Amniotic stem cell (primary cell): ENCODE measurements around the gene PAH.

Experiments used
- DNase-seq: peaks from one replicate; lab custom pipeline; 2025; lab: John Stamatoyannopoulos, UW

PAH gene

DNA sequence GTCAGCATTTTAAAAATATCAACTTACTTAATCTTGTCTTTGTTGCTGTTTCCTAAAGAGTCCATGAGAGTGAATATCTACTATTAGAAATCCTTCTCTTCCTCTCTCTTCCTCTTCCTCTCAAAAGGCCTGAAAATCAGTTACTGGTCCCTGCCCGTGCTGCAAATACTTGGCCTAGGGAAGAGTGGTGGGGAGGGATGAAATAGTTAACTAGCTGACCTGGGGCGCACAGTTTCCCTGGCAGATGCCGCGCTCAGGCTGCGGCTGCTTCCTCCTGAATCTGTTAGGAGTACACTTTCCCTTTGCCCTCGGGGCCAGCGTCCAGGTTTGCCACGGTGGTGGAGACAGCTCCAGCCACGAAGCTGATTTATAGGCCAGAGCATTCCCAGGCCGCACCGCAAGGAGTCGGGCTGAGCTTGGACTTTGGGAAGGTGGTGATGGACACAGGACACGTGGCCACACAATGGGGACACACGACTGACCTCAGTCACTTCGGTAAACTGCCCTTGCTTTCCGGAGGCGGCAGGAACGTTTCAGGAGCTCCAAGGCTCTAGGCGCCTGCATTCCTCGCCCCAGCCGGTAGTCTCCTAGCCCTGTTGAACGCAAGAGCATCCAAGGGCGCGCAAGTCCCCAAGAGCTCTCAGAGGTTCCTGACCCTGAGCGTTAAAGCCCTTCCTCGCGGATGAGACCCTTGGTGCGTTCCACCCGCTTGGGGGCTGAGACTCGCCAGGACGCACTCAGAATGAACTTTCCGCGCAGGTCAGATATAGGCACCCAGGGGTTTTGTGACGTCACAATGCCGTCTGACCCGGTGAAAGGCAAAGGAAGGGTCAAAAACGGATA, 33.3 kb upstream of the PAH start:
- no peak for DNase-seq

DNA sequence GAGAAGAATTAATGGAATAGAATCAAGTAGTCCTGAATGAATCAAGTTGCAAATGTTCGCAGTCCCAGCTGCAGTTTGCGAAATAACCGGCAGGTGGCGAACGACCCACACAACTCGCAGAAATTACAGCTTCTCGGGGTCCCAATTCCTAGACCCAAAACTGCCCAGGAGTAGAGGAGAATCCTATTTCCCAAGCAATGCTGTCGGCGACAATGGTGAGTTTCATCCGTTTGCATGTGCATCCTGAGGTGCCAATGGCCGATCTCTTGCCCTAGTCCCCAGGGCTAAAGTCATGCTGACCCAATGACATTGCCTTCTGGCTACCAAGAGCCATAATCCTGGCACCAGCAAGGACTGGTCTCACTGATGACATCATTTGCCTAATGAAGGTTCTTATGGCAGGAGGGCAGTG, 31.9 kb upstream of the PAH start:
- DNase-seq = no peak

DNA sequence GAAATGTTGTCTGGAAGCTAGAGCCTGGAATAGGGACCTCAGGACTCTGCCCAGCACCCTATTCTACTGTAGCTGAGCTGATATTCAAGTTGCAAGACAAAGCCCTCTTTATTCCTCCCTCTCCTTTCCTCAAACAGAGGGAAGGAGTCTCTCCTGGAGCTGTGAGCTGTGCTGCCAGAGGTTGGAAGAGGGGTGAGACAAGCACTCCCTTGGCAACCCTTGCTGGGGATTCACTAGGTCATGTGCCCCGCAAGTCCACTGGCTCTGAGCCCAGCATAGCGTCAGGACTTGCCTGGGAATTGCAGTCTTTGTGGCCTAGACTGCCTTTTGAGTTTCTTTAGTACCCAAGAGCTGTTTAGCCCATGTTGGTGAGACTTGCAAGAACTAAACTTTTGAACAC, 29.0 kb upstream of the PAH start:
- no peak for DNase-seq

DNA sequence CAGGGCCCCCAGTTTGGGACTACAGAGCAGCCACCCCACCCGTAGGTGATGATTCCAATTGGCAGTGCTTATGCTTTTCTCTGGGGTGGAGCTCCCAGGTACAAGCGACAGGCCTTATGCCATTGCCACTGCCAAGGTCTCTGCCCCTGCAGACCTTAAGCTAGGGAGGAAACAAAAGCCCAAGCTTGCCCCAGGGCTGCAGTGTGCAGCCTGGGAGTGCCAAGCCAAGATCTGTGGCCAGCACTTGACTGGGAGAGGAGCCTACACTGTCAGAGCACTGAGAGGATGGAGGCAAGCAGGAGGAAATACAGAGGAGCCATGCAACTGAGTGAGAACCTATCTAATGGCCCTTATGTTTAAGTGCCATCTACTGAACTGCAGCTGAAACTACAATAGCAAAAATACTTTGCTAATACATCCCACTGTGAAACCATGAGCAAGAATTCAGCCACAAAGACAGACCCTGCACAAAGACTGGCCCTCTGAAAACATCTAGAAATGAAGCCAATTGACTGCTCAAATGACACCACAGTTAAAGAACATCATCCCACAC, 22.7 kb upstream of the PAH start:
- no peak for DNase-seq

DNA sequence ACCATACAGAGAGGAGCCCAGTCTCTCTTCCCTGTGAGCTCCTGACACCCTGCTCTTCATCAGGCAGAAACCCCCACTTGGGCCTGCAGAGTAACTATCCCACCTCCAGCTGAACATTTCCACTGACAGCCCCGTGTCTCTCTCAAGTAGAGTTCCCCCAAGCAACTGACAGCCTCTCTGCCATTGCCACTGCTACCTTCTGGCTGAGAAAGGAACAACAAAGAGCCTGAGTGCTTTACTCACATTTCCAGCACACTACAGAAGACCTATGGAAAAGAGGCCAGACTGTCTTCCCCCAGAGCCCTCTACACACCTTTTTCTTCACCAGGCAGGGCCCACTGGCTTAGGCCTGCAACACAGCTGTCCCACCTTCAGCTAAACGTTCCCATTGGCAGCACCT, 22.0 kb upstream of the PAH start:
- no peak for DNase-seq

DNA sequence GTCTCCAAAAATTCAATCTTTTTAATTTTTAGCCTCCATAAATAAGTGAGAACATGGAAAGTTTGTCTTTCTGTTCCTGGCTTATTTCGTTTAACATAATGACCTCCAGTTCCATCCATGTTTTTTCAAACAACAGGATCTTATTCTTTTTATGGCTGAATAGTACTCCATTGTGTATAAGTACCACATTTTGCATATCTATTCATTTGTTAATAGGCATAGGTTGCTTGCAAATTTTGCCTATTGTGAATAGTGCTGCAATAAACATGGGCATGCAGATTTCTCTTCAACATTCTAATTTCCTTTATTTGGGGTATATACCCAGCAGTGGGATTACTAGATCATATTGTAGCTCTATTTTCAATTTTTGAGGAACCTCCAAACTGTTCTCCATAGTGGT, 16.1 kb upstream of the PAH start:
- no peak for DNase-seq

DNA sequence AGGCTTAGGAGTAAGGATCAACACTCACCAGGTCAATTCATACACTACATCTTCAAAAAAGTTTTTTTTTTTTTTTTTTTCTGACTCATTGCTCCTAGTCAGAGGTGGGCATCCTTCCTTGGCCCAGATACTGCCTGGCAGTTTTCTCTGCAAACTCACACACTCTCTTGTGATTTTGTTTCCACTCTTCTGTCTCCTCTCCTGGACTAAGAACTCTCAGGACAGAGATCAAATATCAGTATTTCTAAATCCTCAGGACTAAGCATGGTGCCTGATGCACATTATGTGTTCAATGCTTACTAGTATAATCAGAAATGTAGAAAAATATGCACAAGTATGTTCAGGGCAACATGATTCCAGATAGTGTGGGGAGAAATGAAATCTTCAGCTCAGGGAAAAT, 10.2 kb upstream of the PAH start:
- DNase-seq = no peak

DNA sequence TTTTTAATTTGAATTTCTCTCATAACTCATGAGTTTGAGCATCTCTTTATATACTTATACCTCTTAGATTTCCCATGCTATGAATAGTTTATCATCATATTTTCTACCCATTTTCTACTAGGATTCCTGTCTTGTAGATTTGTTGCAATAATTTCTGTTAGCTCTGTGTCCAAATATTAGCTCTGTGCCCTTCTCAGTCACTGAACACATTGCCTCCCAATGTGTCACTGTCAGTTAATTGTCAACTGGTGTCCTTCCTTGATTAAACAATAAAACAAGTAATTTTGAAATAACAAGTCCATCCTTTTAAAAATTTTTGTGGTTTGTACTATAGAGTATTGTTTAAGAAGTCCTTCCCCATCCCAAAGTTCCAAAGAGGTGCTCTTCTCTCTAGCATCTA, 4.2 kb upstream of the PAH start:
- DNase-seq = no peak

DNA sequence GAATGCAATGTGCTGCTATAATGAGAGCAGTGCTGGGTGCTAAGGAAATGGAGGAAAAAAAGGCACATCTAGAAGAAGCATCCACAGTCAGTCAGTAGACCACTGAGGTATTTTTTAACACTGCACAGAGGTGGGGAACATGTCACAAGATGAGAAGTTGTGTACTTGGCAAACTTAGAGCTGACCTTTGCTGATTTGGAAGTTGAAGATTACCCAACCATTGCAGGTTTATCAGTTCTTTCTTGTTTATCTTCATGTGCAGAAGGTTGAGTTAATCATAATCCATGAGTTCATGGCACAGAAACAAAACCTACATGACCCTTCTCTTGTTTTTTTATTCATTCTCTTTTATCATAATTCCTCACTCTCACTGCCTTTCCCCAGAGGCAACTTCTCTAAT, 3.2 kb upstream of the PAH start:
- no peak for DNase-seq

DNA sequence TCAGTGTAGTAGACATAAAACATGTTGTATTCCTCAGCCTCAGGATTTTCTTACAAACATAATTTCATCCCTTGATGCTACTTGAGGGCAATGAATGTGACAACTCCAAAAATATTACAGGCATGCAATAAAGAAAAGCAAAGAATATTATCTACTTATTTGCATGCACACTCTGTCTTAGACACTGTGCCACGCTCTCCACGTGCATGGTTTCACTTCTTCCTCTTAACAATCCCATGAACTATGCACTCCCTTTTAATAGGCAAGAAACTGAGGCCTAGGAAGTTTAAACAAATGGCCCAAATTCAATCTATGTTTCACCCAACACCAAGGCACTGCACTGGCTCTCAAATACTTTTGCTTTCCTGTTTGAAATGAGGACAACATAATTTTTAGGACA, 1.8 kb upstream of the PAH start:
- no peak for DNase-seq

DNA sequence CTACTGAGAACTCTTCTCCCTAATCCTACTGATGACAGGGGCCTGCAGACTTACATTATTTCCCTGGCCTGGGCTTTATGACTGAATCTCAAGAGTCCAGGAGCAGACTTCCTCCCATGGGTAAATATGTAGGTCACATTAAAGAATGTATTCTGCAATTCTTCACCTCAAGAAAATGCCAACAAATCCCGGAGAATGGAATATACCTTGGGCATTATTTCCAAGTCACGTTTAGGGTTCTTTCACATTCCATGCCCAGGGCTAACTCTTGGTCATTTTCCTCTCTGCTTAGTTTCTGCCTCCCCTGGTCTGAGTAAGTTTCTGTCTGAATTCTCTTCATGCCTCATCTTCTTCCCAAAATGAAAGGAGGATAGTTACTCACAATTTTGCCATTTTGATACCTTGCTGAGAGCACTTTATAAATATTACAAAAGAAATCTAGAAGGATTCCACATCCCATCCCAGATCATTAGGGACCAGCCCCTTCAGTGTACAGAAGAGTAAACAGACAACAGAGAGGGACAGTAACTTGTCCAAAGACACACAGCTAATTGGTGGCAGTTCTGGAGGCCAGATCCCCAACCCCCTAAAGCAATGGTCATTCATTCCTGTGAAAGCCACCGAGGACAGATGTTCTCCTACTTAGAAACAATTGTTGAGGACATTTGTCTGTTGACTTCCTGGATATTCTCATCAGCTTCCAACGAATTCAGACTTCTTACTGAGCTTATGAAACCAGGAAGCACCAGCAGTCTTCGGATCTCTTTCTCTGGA, 605 bp downstream of the PAH start:
- DNase-seq = no peak

DNA sequence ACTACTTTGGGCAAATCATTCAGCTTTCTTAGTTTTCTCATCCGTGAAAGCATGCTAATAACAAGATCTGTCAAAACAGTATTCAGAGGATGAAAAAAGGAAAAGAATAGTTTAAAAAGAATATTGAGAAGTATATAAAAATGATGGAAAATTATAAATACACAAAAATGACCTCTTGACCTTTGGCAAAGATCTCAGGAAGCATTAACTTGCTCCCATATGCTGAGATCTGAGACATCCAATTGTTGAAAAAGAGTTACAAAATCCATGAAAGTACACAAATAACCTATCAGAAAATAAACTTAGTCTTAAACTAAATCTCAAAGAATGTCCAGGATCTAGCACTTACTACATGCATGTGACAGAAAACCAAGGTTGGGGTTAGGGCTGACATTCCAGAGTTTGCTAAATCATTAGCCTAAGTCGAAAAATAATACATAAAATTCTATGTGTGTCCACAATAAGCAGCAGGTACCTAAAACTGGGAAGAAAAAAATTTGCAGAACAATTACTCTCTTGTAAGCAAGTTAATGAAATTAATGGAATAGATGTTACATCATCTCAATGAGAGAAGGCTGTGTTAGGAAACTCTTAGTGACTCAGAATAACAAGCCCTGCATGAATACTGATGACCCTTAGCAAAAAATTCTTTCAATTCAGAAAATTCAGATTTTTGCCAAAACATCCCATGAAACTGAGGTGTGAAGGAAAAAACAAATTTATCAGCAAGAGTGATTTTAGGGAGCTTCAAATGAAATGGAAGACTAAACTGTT, 3.4 kb downstream of the PAH start:
- no peak for DNase-seq

DNA sequence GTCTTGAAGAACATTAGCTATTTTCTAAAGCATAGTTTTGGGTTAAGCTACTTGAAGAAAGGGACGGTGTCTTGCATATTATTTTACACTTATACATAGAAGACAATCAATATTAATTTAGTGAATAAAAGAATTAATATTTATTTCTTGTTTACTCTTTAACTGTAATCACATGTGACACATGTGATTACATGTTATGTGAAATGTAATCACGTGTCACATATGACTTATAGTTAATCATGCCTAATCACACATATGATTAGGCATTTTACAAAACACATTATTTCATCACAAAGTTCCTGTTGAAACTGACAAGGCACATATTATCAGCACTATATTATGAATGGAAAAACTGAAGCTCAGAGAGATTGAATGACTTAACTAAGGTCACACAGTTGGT, 4.8 kb downstream of the PAH start:
- DNase-seq = no peak

DNA sequence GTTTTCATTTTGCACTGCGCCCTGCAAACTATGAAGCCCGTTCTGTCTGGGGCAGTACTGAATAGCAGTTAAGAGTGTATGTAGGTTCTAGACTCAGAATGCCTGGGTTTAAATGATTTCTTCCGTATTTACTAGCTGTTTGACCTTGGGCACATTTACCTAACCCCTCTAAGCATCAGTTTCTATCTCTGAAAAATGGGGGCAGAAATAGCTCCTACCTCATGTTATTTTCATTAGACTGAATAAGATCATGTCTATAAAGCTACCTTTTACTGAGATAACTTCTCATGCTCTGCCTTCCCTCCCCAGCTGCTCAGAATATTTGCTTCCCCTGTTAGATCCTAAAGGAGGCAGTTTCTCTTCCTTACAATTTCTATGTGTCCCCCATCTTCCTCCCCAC, 5.7 kb downstream of the PAH start:
- no peak for DNase-seq

DNA sequence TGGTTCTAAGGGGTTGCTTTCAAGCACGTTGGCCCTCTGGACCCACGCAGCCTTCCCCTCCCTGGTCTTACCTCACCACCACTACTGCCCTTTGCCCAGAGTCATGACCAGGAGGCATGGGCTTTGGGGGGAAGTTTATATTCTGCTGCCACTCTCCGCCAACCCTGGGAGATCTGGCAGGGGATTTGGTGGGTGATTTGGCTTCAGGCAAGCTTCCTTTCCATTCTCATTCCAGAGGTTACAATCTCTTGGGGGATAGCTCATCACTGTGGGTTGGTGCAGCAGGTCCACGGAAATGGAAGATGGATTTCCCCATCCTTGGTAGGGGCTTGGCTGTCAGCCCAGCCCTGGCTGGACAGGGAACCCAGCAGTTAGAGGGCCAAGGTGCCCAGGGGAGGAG, 6.3 kb downstream of the PAH start:
- no peak for DNase-seq

DNA sequence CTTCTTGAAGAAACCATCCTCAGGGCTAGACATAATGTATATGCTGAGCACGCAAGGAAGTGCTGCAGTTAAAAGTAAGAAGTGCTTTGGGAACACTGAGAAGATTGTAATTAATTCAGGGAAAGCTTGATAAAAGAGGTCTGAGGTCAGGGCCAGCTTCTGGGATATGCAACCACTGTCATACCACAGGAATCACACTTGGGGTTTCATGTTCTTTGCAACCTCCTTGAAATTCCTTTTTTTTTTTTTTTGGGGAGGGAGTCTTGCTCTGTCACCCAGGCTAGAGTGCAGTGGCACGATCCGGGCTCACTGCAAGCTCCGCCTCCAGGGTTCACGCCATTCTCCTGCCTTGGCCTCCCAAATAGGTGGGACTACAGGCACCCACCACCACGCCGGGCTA, 6.9 kb downstream of the PAH start:
- DNase-seq = no peak

DNA sequence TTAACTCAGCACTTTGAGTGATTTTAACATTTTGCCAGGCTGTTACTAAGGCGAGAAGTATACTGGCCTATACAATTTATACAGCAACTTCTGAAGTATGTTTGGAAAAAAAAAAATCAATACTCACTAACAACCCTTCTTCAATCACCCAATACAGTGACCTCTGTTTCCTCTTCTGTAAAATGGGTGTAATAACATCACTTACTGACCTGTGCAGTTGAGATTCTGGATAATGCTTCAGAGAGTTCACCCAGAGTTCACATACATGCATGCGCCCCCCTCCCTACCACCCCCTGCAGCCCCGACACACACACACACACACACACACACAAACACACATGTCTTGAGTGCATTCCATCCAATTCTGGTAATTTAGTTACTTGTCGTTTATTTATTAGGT, 9.1 kb downstream of the PAH start:
- no peak for DNase-seq

DNA sequence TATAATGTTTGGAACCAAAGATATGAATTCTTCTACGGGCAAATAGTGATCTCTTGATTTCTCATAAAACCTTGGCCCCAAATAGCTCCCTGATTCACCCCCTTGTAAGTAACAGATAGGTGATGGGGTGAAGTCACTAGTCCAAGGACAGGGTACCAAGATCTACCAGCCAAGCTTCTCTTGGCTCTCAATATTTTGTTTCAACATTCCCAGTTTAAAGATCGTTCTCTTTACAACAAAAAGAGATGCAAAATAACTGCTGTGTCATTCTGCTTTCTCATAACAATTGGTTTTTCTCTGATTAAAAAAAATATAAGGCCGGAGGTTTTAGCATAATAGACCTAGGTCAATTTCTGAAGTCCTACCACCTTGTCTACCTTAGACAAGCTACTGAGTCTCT, 11.8 kb downstream of the PAH start:
- no peak for DNase-seq

DNA sequence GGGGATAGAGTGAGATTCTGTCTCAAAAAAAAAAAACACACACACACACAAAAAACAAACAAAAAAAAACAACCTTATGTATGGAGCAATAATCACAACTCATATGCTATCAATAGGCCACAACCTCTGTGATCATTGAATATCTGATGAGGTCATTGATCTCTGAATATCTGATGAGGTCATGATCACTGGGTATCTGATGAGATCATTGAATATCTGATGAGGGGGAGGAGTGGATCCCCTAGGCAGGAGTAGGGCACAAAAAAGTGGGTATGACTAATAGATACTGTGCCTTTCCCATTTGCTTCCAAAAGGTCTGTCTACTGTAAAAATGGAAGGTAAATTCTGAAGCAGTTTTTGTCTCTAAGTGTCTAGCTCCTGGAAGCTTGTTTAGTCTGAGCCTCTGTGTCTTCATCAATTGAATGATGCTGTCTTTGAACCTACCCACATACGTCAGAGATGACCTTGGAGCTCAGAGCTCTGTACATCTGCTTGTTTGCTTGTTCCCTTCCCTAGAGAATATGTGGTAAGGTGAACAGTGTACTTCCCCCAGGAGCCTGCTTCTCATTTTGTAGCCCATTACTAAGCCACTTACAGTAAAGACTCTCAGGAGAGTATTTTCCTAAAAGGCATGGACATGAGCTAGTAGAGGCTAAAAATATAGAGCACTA, 13.6 kb downstream of the PAH start:
- no peak for DNase-seq

DNA sequence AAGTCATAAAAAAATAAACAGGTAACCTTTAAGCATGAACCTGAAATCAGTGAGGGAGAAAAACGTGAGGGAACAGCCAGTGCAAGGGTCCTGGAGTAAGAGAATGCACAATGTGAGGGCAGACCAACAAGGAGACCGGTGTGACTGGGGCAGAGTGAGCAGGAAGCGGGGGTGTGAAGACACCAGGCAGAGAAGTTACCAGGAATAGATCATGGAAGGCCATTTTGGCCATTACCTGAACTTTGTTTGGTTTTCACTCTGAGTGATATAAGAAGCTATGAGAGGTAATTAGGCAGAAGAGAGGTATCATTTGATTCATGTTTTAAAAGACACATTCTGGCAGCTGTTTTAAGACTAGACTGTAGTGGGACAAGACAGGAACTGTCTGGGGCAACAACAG, 15.0 kb downstream of the PAH start:
- no peak for DNase-seq

DNA sequence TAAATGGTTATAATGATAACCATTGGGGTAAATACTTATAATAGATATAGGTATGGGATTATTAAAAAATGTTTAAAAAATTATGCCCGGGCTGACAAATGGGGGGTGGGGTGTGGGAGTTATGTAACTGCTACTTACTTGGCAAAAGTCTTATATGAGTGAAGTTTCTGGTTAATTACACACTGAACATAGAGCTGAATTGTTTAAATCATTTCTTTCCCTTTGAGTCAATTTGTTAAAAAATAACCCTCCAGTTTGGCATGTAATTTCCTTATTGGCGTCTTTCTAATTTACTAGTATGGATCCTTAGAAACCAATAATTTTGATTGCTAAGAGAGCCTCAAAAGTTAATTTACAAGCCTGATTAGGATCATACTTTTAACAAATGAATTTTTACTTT, 16.7 kb downstream of the PAH start:
- no peak for DNase-seq

DNA sequence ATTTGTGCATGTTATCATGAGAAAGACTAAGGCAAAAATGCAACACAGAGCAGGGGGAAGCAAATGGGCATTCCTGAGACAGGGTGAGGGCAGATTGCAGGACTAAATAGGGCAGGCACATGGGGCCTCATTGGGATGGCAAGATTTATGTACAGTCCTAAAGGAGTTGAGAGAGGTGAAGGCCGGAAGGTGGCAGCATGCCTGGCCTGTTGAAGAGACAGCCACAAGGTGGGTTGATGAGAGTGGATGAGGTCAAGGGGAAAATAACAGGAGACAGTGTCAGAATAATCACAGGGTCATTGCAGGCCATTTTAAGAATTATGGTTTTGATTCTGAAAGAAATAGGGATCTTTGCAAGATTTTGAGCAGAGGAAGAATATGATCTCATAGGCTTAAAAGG, 21.0 kb downstream of the PAH start:
- no peak for DNase-seq
